Ovary (tissue), 9 donors: ENCODE data around the gene SCLT1. TPM values are rescaled to one million over a fixed set of nuclear protein-coding genes. Genes with fewer than 3 reads are reported as not detected.

Experiments
- DNase-seq, 5 donors: peaks; one replicate each; pipeline ENCODE4 v3.0.0-alpha.2; 2019 to 2020
- H3K27ac ChIP-seq, 2 donors: fragments of 200-600 bp; one replicate each; pipeline versions ENCODE4 v1.5.1 to v1.8.0; 2019 to 2022
- H3K27me3 ChIP-seq: fragments of 200-600 bp; one replicate; pipeline ENCODE4 v1.8.0; 2022
- H3K36me3 ChIP-seq: fragments of 200-600 bp; sonication (generic); one replicate; pipeline ENCODE4 v1.5.1; 2019
- H3K4me1 ChIP-seq: one replicate; pipeline ENCODE4 v1.8.1; 2013; ENCODE audit warnings: mild to moderate bottlenecking, moderate library complexity; ENCODE audit not compliant: insufficient read depth
- H3K4me3 ChIP-seq: fragments of 200-600 bp; sonication (generic); one replicate; pipeline ENCODE4 v1.5.1; 2017
- H3K9me3 ChIP-seq, 2 donors: fragments of 200-600 bp in 1 of 2; sonication (generic) in 1 of 2; one replicate each; pipeline versions ENCODE4 v1.5.1 to v1.8.1; 2013 to 2019; ENCODE audit warnings: mild to moderate bottlenecking in 1 of 2, moderate library complexity in 1 of 2
- EP300 ChIP-seq: sonication (generic); formaldehyde crosslinking; IDR thresholded peaks from one replicate; pipeline ENCODE4 v1.6.1; 2017; ENCODE audit warnings: antibody characterized with exemption
- POLR2A ChIP-seq: fragments of 450-650 bp; IDR thresholded peaks from one replicate; pipeline ENCODE4 v1.6.1; 2017; ENCODE audit warnings: antibody characterized with exemption, mild to moderate bottlenecking, moderate library complexity
- WGBS, 3 donors: extraction: QIAGEN DNeasy Blood & Tissue Kit in 1 of 3; methylation state at CpG; one replicate each; pipeline versions ENCODE4 v1.1.5 to v1.1.7; 2013 to 2017; 5-methylcytosine and 5-hydroxymethylcytosine counted together
- intact Hi-C, 4 donors: fragments of 100-400 bp; cut with DNase I; formaldehyde crosslinking; loops; one replicate each; pipeline versions ENCODE4 v1.11.0 to v1.15.1; 2022 to 2023
- polyA plus RNA-seq, 2 donors: library from polyadenylated mRNA; stranded (reverse); fragments of 200-250 nt in 1 of 2; fragments of 350-450 nt in 1 of 2; fragmentation: Illumina TruSeq in 1 of 2; extraction: RNeasy Lipid Tissue Mini Kit (QIAGEN cat#74804) in 1 of 2; gene quantifications; one replicate each; pipeline ENCODE4 v1.2.3, GENCODE V29; 2013 to 2014
- total RNA-seq, 7 donors: library from RNA; depleted of rRNA in 2 of 7; stranded (reverse); fragments of >200 nt in 2 of 7; fragmentation: NEBNext Ultra II Directional in 3 of 7; extraction: Animal tissue kit (Norgen Biotek cat#: 25700) in 3 of 7; gene quantifications; one replicate each; pipeline versions ENCODE4 v1.1.0 to v1.2.4, GENCODE V29; 2016 to 2023
- TF ChIP-seq, protein P1 (sequence below), 3 donors: fragments of 450-650 bp in 2 of 3; fragments of 200-600 bp in 1 of 3; IDR thresholded peaks; one replicate each; pipeline versions ENCODE4 v1.5.1 to v1.8.0; 2016 to 2022; ENCODE audit warnings: antibody characterized with exemption in 3 of 3, mild to moderate bottlenecking in 1 of 3
- donor health status: DM: no; HTN: no; CAD: no; lungs with moderate emphysema.
- donor health status: DM: no; HTN: no; CAD: no.
- donor health status: Bipolar disorder and iron deficiency.
- donor health status: DM: yes; HTN: yes; CAD: no.
- donor health status: DM: no; HTN: no; CAD: no.
- donor health status: DM: yes; HTN: yes; CAD: no.

SCLT1 gene
- total and polyA plus RNA-seq, 9 donors, result 4.5 to 24.0 (median 15.3) TPM

DNA sequence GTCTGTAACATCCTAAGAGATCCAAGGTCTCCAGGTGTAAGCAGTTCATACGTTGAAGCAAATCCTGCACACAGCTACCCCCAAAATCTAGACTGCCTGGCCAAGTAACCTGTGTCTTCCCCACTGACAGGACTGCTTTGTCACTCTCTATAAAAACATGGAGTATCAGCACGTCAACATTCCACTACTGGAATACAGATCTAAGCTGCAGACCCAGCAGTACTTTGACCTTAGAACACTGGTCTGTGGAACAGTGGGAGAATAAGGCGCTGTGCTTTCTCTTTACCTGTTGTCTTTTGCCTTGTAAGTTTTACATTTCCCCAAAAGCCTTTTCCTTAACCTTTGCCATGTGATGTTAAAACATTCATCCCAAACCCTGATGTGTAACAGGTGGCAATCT, 146.4 kb downstream of the SCLT1 start:
- intact Hi-C loops, result no loop called here
- 90 to 96% (median 92%) methylated on average over 3 of the region's 3 CpGs for WGBS, 3 donors
- no peaks in the 10 kb centered on the region for H3K4me1 ChIP-seq
- no peak overlapping the region for H3K4me3 ChIP-seq
- no peaks in the 10 kb centered on the region for H3K27me3 ChIP-seq
- no peaks in the 10 kb centered on the region for H3K36me3 ChIP-seq
- no peak overlapping the region for H3K27ac ChIP-seq
- no peaks in the 10 kb centered on the region for H3K9me3 ChIP-seq
- no peak for DNase-seq
- TF ChIP-seq POLR2A (no peak), EP300 (no peak)
- TF ChIP-seq, protein P1, sequence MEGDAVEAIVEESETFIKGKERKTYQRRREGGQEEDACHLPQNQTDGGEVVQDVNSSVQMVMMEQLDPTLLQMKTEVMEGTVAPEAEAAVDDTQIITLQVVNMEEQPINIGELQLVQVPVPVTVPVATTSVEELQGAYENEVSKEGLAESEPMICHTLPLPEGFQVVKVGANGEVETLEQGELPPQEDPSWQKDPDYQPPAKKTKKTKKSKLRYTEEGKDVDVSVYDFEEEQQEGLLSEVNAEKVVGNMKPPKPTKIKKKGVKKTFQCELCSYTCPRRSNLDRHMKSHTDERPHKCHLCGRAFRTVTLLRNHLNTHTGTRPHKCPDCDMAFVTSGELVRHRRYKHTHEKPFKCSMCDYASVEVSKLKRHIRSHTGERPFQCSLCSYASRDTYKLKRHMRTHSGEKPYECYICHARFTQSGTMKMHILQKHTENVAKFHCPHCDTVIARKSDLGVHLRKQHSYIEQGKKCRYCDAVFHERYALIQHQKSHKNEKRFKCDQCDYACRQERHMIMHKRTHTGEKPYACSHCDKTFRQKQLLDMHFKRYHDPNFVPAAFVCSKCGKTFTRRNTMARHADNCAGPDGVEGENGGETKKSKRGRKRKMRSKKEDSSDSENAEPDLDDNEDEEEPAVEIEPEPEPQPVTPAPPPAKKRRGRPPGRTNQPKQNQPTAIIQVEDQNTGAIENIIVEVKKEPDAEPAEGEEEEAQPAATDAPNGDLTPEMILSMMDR (IDR thresholded peaks at IDR 0.05), result no peak

DNA sequence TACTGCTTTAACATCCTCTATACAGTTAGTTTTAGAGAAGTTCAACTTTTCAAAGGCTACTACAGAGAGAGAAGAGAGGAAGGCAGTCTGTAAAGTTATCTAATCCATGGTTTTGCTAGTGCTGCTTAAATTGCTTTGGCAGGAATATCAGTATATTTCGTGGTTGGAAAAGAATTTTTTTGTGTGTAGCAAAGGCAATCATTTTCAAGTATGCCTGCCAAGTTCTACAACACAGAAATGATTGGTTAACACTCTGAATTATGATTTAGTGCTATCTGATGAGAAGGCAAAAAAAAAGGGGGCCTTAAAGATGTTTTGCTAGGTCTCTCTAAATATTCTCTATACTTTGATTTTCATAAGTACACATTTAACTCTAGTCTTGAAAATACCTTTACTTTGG, 150.7 kb downstream of the SCLT1 start:
- no peaks in the 10 kb centered on the region for H3K9me3 ChIP-seq
- 3 to 17% (median 11%) methylated on average over 1 of the region's 1 CpG for WGBS, 3 donors
- no peak overlapping the region for H3K4me3 ChIP-seq
- DNase-seq, result no peak
- intact Hi-C loops, result no loop called here
- H3K27me3 ChIP-seq, result no peaks in the 10 kb centered on the region
- H3K27ac ChIP-seq, result no peak overlapping the region
- TF ChIP-seq, protein P1 (IDR thresholded peaks at IDR 0.05), result no peak
- no peaks in the 10 kb centered on the region for H3K4me1 ChIP-seq
- H3K36me3 ChIP-seq, result no peaks in the 10 kb centered on the region

DNA sequence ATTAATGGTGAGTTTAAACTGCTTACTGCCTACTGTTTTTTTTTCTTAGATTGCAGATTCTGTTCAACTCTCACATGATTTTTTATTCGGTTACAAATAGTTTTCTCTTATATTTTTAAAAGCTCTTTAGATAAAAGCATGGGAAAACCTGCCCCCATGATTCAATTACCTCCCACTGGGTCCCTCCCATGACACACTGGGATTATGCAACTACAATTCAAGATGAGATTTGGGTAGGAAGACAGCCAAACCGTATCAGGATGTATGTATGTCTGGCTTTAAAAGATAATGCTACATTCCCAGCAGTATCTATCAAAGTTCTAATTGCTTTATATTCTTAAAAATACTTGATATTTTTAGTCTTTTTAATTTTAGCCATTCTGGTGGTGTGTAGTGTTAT, 152.4 kb downstream of the SCLT1 start:
- Histone ChIP-seq H3K4me3 (no peak overlapping the region), H3K27ac (no peak overlapping the region), H3K27me3 (no peaks in the 10 kb centered on the region), H3K9me3 (no peaks in the 10 kb centered on the region), H3K4me1 (no peaks in the 10 kb centered on the region), H3K36me3 (no peaks in the 10 kb centered on the region)
- TF ChIP-seq, protein P1 (IDR thresholded peaks at IDR 0.05), result no peak
- TF ChIP-seq POLR2A (no peak), EP300 (no peak)
- no peak for DNase-seq
- WGBS, 3 donors, result 27 to 44% (median 43%) methylated on average over 2 of the region's 2 CpGs
- intact Hi-C loops, result no loop called here

DNA sequence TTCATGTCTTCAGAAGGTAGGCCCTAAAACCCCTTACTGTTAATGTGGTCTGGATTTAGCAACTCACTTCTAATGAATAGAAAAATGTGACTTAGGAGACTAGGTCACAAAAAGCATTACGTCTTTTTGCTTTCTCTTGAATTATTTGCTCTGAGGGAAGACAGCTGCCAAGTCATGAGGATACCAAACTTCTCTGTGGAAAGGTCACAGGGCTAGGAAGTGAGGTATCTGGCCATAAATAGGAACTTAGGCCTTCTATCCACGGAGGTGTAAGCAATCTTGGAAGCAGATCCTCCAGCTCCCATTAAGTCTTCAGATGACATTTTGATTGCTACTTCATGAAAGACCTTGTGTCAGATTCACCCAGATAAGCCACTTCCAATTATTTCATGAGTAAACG, 163.3 kb downstream of the SCLT1 start:
- DNase-seq, result no peak
- H3K36me3 ChIP-seq, result no peaks in the 10 kb centered on the region
- intact Hi-C loops, result no loop called here
- 47 to 69% (median 63%) methylated on average over 3 of the region's 3 CpGs for WGBS, 3 donors
- H3K4me1 ChIP-seq, result no peaks in the 10 kb centered on the region
- H3K27ac ChIP-seq, result no peak overlapping the region
- no peak overlapping the region for H3K4me3 ChIP-seq
- TF ChIP-seq EP300 (no peak), POLR2A (no peak)
- TF ChIP-seq, protein P1 (IDR thresholded peaks at IDR 0.05), result no peak
- H3K27me3 ChIP-seq, result no peaks in the 10 kb centered on the region
- H3K9me3 ChIP-seq, result no peaks in the 10 kb centered on the region

- no peak for DNase-seq
- Histone ChIP-seq H3K4me1 (no peaks in the 10 kb centered on the region), H3K9me3 (no peaks in the 10 kb centered on the region), H3K27me3 (no peaks in the 10 kb centered on the region), H3K27ac (no peak overlapping the region), H3K4me3 (no peak overlapping the region), H3K36me3 (no peaks in the 10 kb centered on the region)
- intact Hi-C loops, result no loop called here
- WGBS, 3 donors, result 88 to 98% (median 96%) methylated on average over 5 of the region's 5 CpGs
- TF ChIP-seq POLR2A, result no peak
- no peak for TF ChIP-seq EP300
- TF ChIP-seq, protein P1 (IDR thresholded peaks at IDR 0.05), result no peak
Observed at GRCh38 chr4:128924951-128925350, 168.4 kb downstream of the SCLT1 start.
